Activated CD4-positive, alpha-beta T cell treated with anti-CD3 and anti-CD28 coated beads, Interleukin-2, Interleukin-4, amounts not matched to agents 100 ng/mL and 50 ng/mL, durations not matched to agents 16 hours and 8 hours (primary cell): ENCODE results near the gene SLC5A6.

Experiments
- DNase-seq: peaks from one replicate; pipeline ENCODE4 v3.0.0-alpha.2; 2020; ENCODE audit warnings: low spot score

The SLC5A6 gene

DNA sequence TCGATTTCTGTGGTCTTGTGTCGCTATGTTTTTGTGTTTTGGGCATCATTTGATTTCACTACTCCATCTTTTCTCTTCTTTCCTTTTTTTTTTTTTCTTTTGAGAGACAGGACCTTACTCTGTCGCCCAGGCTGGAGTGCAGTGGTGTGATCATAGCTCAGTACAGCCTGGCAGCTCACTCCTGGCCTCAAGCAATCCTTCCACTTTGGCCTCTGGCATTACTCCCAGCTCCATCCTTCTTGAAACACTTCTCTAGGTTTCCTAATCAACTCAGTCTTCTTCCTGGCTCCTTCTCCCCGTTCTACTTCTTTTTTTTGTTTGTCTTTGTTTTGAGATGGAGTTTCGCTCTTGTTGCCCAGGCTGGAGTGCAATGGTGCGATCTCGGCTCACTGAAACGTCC is 36.7 kb downstream of the SLC5A6 start:
- DNase-seq, result no peak

GRCh38 chr2:27174638-27175037 is 37.4 kb downstream of the SLC5A6 start:
- DNase-seq, result no peak

DNA sequence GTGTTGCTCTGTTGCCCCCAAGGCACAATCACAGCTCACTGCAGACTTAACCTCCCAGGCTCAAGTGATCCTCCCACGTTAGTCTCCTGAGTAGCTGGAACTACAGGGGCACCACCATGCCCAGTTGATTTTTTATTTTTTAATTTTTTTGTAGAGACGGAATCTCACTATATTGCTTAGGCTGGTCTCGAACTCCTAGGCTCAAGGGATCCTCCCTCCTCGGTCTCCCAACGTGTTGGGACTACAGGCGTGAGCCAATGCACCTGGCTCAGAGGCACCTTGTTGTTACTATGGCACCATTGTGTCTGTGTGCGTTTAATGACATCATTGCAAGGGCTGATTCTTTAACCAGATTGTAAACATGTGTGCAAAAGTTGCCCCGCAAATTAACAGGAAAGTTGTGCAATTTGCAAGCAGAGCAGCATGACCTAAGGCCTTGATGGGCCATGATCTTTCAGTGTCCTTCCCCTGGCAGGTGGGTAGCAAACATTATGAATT is 40.7 kb downstream of the SLC5A6 start:
- DNase-seq, result no peak

GRCh38 chr2:27170581-27171337 is 41.3 kb downstream of the SLC5A6 start:
- no peak for DNase-seq

GRCh38 chr2:27164960-27165763 is 46.9 kb downstream of the SLC5A6 start:
- no peak for DNase-seq

GRCh38 chr2:27162151-27163121 is 49.6 kb downstream of the SLC5A6 start:
- DNase-seq, result no peak

- no peak for DNase-seq
These were observed 51.9 kb downstream of the SLC5A6 start for GRCh38 chr2:27160191-27160590.

DNA sequence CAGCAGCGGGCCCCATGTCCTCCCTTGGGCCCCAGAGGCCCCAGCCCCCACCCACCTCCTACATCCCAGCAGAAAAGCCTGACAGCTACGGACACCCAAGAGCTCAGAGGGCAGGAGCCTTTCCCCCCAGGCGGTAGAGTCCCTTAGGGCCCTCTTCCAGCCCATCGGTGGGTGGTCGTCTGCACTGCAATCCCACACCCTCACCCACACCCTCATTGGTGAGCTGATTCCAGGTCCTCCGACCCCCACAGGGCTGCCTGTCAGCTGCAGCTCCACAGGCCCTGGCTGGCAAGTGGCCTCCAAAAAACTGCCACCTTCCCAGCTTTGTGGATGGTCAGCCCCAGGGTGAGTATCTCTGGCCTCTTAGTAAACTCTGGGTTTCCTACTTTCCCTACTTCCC is 52.8 kb downstream of the SLC5A6 start:
- DNase-seq, result no peak

DNA sequence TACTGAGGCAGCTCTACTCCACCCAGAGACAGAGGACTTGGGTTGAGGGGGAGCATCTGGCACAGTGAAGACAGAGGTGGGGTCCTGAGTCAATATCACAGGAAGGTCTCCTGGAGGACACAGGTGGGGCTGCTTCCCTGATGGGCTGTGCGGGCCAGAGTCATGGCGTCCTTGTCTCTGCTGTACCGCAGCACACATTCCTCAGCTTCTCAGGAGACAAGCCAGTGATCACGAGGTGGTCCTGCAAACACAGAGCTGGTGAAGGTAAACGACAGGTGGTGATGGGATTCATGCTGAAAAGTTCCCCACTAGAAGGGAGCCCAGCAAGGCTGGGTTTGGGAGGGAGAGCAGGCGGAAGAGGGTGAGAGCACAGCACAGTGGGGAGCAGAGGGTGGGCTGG is 53.6 kb downstream of the SLC5A6 start:
- DNase-seq, result no peak

DNA sequence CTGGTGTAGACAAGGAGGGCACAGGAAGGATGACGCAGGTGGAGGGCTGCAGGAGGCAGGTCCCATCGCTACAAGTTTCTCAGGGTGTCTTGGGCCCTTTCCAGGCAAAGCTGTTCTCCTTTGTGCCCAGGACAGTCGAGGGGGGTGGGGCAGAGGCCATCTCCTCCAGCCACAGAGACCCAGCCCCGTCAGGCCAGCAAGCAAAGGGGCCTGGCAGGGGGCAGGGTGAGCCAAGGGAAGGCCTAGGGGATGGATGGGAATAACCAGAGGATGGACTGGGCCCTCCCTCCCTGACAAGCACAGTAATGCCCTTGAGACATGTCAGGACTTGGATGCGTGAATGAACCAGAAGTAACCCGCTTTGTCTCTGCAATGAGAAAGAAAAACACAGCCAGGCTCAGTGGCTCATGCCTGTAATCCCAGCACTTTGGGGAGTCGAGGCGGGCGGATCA is 57.0 kb downstream of the SLC5A6 start:
- DNase-seq, result no peak

DNA sequence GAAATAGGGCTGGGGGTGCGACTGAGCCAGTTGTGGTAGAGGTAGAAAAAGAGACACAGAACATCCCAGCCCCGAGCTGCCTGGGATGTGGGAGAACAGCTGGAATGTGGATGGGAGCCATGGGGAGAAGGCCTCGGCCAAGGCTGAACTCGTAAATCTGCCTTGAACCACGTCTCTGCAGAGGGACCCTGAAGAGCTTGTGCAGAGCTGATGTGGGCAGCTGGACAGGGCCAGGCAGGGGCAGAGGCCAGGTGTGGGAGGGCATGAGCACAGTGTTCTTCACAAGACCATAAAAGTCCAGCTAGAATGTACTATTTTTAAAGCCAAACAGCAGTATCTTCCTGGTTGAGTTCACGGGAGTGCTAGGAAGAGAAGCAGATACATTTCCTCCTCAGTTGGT is 57.6 kb downstream of the SLC5A6 start:
- no peak for DNase-seq

GRCh38 chr2:27152796-27153464 is 59.1 kb downstream of the SLC5A6 start:
- DNase-seq, result no peak

DNA sequence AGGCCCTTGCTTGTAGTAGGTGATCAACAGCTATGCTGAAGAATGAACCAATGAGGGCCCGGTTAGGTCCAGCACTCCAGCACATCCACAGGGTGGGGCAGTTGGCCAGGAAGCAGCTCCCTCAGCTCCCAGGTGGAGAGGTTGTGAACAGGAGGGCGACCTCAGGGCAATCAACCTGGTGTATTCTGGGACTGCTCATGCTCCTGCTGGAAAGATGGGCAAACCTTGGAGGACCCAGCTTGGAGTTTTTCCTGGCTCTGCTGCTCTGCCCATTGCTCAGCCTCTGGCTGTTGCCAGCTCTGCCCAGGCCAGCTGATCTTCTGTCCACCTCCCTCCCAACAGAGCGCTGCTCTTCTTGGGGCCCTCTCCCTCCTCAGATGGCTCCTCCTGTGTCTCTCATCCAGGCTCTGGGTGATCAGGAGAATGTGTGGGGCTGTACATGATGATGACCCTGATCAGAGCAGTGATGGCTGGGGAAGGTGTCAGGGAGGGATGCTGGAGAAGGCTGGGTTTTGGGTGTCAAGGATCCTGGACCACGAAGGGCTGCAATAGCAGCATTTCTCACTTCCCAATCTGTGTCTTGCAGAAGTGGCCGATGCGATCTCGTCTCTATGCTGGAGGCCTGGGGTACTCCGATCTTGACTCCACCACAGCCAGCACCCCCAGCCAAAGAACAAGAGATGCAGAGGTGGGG is 59.8 kb downstream of the SLC5A6 start:
- DNase-seq, result no peak

GRCh38 chr2:27150639-27151230 is 61.3 kb downstream of the SLC5A6 start:
- DNase-seq, result no peak
